Cortex of kidney (tissue), 1 donor: Measurements from ENCODE around the gene PRR16.
"Not testable (repeated sequence)": the region's sequence is repeated elsewhere in the genome, so short reads cannot be mapped to it uniquely, and the experiment has no call there.

Source experiments
- DNase-seq: peaks from one replicate; lab custom pipeline; 2025; lab: John Stamatoyannopoulos, UW

Gene PRR16

GRCh38 chr5:120655828-120656435, 191.8 kb downstream of the PRR16 start:
- no peak for DNase-seq

DNA sequence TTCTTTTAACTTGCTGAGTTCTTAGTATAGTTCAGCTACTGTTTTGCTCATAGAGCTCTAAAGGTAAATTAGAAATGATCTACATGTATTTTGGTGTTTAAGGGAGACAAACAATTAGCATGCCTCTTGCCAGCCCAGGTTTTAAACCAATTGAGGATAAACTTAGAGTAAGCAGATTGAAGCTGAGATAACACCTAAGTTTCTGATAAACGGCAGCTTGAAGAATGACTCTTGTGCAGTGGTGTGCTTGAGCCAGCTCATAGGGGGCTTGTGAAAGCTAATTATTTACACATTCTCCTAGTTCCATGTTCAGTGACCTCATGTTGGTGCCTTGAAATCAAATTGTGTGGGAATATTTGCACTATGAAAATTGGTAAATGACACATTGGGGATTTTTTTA, 193.0 kb downstream of the PRR16 start:
- DNase-seq, result no peak

- DNase-seq, result no peak
Measured at GRCh38 chr5:120677481-120677880, 213.4 kb downstream of the PRR16 start.

DNA sequence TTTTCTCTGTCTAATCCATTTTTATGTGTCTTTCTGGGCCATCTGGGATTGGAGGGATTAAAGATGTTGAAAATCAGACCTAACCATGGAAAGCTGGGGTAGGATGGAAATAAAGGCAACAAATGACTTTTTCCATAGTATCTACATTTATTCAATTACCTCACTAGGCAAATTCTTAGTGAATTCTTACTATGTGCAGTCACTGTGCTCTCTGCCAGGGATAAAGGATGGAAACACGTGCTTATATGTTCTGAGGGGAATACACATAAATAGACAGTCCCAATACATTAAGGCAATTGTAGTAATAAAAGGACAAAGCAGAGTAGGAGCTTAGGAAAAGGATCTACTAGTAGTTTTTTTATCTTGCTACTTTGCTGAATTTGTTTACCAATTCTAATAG, 214.2 kb downstream of the PRR16 start:
- DNase-seq, result no peak

- DNase-seq, result no peak
Measured at GRCh38 chr5:120682851-120683250, 218.8 kb downstream of the PRR16 start.

- no peak for DNase-seq
Measured at GRCh38 chr5:120683580-120683979, 219.5 kb downstream of the PRR16 start.

- DNase-seq, result no peak
Measured at GRCh38 chr5:120684213-120684612, 220.1 kb downstream of the PRR16 start.

DNA sequence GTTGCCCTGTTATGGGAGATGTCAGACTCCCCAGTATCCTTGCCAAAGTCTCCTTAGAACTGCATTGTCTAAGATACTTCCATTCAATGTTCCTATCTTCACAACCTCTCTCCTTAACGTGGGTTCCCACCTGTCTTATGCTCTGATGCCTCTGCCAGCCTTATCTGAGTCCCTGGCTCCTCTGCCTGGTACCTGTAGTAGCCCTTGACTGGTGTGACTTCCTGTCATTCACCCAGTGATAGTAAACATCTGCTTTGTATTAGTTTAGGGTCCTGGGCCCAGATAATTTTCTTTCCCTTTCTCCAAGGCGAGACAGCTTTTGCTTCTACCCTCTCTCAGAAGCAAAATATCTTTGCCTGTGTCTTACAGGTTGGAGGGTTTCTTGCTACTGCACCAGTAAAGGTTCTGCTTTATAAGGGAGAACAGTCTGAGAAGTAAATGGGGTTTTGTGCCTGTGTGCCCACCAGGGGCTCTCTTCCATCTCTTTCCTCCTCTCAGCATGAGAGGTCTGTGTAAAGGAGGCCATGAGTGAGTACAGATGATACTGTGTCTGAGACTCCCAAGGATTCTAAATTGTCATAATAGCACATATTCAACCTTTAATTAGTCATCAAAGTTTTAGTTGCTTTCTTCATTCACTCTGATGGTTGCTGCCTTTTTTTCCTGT, 220.8 kb downstream of the PRR16 start:
- DNase-seq, result no peak

GRCh38 chr5:120690621-120691407, 226.7 kb downstream of the PRR16 start:
- no peak for DNase-seq

- no peak for DNase-seq
Measured at GRCh38 chr5:120692325-120692724, 228.2 kb downstream of the PRR16 start.

- DNase-seq, result no peak
Measured at GRCh38 chr5:120695368-120695880, 231.3 kb downstream of the PRR16 start.

DNA sequence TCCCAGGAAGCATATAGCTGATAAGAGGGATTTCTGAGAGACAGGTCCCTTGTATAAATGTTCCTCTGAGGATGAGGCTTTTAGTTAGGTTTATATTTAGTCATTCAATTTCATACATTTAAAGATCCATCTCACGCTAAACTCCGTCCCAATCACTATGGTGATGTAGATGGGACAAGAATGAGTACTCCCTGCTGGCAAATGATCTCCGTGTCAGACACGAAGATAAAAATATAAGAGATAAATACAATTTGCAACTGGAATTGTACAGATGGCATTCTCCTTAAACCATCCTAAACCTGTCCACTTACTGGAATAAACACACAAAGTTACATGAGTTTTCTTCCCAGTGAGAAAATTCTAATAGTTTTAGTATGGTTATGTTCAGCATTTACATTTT, 233.0 kb downstream of the PRR16 start:
- no peak for DNase-seq

GRCh38 chr5:120697670-120698327, 233.7 kb downstream of the PRR16 start:
- not testable (repeated sequence) for DNase-seq

DNA sequence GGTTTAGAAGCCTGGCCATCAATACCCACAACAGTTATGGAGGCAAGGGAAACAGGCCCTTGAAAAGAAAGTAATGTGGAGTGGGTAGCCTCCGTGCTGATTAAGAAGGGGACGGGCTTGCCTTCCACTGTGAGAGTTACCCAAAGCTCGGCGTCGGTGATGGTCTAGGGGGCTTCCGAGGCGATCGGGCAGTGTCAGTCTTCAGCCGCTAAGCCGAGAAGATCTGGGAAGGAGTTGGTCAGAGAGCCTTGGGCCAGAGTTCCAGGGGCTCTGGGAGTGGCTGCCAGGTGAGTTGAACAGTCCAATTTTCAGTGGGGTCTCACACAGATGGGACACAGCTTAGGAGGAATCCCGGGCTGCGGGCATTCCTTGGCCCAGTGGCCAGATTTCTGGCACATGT, 236.6 kb downstream of the PRR16 start:
- not testable (repeated sequence) for DNase-seq

DNA sequence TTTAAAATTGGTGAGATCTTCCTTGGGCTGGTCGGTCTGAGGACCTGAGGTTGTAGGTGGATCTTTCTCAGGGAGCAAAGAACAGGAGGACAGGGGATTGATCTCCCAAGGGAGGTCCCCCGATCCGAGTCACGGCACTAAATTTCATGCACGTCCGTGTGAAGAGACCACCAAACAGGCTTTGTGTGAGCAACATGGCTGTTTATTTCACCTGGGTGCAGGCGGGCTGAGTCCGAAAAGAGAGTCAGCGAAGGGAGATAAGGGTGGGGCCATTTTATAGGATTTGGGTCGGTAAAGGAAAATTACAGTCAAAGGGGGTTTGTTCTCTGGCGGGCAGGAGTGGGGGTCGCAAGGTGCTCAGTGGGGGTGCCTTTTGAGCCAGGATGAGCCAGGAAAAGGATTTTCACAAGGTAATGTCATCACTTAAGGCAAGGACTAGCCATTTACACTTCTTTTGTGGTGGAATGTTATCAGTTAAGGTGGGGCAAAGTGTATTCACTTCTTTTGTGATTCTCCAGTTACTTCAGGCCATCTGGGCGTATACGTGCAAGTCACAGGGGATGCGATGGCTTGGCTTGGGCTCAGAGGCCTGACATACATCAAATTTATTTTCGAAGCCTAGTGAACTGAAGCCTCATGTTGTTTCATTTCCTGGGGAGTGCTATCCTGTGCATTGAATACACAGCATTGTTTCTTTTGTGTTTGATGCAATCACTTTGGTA, 238.9 kb downstream of the PRR16 start:
- not testable (repeated sequence) for DNase-seq

DNA sequence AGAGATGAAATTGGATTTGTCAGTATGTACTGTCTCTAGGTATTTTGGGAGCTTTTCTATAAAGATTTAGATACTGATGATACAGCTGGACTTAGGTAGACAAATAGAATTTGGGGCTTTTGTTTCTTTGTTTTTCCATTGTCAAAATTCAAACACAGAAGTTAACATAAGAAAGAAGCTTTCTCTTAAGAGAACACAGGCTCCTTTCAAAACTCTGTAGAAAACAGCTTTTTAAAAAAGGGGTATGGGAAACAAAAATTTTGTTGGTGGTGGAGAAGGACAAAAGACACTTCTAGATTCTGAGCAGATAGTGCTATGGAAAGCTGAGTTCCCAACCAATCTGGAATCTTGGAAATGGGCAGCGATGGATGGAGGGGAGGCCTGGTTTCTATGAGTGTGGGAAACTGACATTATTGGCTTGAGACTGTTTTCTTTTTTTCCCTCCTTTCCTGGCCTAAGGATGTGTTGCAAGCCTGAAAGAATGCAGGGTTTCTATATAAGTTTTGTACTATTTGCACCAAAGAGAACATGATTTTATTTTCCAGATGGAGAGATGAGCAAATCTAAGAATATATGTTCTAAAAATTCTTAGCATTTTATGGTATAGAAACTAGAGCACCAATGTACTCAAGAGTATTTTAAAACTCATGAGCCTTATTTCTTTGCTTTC, 240.0 kb downstream of the PRR16 start:
- DNase-seq, result no peak

DNA sequence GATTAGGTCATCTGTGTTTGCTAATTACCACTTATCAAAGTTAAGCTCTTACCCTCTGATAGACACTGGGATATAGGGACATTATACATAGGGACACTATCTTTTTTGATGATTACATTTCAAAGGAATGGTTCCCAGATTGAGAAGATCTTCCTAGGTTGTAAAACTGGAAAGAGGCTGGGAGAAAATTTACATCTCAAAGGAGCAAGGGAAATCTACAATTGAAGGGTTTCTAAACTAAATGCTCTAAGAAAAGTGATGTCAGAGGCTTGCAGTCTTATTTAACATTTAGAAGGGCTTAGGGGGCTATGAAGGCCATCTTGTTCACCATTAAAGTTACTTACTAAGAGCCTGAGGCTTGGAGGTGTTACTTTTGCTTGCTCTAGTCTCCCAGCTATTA, 242.8 kb downstream of the PRR16 start:
- no peak for DNase-seq

DNA sequence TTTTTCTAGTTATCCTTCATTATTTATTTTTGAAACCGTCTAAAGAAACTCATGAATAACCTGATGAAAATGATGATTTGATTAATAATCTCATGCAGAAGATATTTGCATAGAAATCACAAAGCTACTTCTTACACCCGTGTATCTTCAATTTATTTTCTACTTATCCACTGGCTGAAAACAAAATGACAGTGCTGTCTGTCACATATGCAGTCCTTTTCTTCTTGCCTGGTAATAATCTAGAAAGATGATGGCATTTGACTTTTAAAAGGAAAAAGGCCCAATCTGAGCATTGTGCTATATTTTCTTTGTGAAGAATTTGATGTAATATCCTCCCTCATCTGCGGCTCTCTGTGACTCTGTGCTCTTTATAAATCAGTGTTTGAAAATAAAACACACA, 253.3 kb downstream of the PRR16 start:
- no peak for DNase-seq

DNA sequence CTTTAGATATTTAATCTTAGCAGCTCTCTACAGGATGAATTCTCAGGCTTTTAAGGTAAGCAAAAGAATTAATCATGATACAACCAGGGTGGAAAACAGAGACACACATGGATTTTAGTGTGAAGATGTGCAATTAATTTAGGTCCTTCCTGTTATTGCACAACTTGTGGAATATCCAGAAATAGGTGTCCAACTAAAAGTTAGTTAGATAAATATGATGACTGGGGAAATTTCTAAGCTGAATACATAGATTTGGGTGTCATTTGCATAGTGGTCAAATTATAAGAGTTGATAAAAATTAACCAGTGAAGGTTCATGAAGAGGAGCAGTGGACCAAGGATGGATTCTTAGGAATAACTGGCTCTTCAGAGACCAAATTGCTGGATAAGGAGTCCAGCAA, 266.1 kb downstream of the PRR16 start:
- no peak for DNase-seq

- DNase-seq, result no peak
Measured at GRCh38 chr5:120734033-120734432, 269.9 kb downstream of the PRR16 start.

- no peak for DNase-seq
Measured at GRCh38 chr5:120735076-120735475, 271.0 kb downstream of the PRR16 start.
